ENCODE data around the gene SETBP1.

SETBP1 gene

GRCh38 chr18:44842588-44843412 is 162.1 kb downstream of the SETBP1 start:
- no peak for DNase-seq (ENCODE audit: low read depth)

GRCh38 chr18:44844486-44844885 is 163.8 kb downstream of the SETBP1 start:
- no peak for DNase-seq (ENCODE audit: low read depth)

GRCh38 chr18:44846450-44846849 is 165.8 kb downstream of the SETBP1 start:
- DNase-seq (ENCODE audit: low read depth) = no peak

- DNase-seq (ENCODE audit: low read depth) = no peak
Observed at GRCh38 chr18:44848644-44849335, 168.1 kb downstream of the SETBP1 start.

GRCh38 chr18:44849361-44849760 is 168.7 kb downstream of the SETBP1 start:
- no peak for DNase-seq (ENCODE audit: low read depth)

DNA sequence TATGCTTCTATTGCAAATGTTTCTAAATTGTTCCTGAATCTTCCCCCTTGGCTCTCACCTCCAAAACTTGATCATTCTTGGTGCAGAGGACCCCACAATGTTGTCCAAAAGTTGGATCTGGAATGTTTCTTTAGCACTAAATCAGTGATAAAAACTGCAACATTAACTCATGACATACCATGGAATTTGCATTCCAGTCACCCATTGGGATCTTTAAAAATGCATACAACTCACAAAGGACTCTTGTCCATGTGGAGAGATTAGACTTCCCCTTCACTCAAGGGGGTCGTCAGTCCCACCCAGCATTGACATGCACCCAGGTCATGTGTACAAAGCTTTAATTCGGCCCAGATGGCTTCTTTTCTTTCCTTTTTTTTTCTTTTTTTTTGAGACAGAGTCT is 169.3 kb downstream of the SETBP1 start:
- no peak for DNase-seq (ENCODE audit: low read depth)

GRCh38 chr18:44851856-44852621 is 171.4 kb downstream of the SETBP1 start:
- DNase-seq (ENCODE audit: low read depth) = no peak

DNA sequence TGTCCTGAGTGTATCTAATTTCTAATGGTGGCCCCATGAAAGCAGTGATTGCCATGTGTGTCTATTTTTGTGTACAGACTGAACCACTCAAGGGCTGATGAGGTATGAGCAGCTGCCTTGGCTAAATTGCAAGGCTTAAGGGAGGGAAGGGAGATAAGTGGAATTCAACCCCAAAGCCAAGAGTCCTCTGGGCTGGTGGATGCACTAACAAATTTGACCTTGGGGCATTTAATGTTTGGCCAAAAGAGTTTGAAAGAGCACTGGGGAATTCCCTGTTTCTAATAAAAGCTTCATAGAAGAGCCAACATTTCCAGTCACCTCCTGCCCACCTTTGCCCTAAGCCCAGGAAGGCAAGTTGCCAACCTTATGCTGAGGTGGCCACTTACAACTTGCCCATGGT is 172.1 kb downstream of the SETBP1 start:
- no peak for DNase-seq (ENCODE audit: low read depth)

DNA sequence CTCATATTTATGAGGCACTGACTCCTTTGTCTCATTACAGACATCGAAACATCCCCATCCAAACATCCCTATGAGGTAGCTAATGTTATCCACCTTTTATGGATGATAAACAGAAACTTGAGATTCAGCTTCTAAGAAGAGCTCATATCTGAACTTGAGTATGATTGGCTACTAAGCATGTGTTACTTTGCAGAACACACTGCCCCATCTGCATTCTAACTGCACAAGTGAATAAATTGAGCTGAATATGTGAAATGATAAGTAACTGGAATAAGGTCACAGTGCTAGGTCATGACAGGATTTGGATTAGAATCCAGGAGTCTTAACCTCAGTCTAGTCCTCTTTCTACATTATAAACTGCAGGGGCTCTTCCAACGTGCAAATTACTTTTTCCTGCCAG is 172.7 kb downstream of the SETBP1 start:
- DNase-seq (ENCODE audit: low read depth) = no peak

GRCh38 chr18:44855681-44856080 is 175.0 kb downstream of the SETBP1 start:
- DNase-seq (ENCODE audit: low read depth) = no peak

GRCh38 chr18:44856157-44856556 is 175.5 kb downstream of the SETBP1 start:
- DNase-seq (ENCODE audit: low read depth) = no peak

DNA sequence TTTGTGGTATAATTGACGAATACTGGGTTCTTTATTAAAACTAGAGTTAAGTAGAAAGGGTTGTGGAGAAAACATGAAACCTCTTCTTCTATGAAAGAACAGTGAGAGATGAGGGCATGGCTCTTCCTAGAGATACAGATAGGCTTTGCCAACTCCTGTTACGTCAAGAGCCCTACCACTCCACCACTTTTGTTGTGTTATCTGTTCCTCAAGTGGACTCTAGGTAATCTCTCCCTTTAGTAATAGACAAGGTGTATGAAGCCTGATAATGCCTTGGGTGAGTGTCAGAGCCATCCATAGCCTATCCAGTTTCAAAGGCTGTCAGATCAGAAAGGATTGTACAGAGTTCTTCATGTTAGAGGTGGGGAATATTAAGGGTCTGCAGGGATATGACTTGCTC is 176.4 kb downstream of the SETBP1 start:
- DNase-seq (ENCODE audit: low read depth) = no peak

DNA sequence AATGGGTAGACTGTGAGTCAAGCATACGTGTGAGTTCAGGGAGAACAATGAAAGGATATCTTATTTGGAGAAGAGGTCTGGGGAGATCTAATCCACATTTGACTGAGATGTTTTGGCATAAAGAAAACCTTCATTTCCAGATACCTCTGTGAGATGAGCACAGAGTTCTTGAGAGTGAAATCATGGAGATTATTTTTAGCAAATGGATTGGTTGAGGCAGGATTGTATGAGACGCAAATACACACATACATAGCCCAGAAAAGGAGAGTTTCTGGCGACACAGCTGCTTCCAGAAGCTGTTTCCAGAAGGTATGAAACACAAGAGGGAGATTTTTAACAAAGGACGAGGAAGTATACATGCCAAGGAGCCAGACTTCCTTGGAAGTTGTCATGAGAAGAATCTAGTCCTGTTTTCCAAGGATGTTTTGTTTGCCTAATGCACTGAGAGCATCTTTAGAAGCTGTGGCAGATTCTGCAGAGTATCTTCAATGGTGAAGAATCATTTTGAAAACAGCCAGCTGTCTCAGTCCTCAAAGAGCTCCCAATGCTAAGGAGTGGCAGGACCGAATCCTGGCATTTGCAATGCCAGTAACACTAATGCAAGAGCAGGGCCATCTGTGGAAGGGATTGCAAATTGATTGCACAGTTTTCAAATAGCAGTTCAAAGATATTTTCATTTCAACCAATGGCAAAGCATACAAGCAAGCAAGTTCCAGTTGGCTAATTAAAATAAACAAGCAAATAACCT is 177.2 kb downstream of the SETBP1 start:
- no peak for DNase-seq (ENCODE audit: low read depth)

DNA sequence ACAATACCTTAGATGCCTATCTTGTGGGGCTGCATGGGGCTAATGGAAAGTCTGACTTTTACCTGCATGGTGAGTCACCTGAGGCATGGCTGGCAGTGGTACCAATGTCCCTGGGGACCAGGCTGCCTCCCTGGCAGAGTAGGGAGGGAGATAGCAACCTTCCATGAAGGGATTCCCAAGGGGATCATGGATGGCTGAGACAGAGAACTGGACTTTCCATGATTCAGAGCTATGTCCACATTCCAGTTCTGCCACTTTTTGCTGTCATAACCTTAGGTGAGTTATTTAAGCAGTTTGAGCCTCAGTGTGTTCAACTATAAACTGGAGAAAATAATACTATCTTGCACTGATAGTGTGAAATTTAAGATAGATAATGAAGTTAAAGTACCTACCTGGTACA is 178.6 kb downstream of the SETBP1 start:
- no peak for DNase-seq (ENCODE audit: low read depth)

- no peak for DNase-seq (ENCODE audit: low read depth)
Observed at GRCh38 chr18:44859751-44860439, 179.2 kb downstream of the SETBP1 start.

DNA sequence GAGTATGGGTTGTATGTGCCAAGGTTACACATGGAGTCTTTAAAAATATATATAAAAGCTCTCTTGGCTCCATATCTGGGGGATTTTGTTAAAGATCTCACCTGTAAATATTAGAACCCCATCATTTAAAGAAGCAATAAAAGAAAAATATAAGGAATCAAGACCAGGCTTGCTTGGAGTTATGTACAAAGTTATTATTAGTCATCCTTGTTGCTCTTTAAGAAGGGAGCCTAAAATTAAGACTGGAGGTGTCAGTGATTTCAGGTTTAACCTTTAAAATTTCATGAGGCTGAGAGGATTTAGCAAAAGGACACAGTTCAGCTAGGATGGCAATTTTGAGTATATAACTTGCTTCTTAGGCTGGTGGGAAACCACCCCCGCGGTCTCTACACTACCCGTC is 181.4 kb downstream of the SETBP1 start:
- no peak for DNase-seq (ENCODE audit: low read depth)

DNA sequence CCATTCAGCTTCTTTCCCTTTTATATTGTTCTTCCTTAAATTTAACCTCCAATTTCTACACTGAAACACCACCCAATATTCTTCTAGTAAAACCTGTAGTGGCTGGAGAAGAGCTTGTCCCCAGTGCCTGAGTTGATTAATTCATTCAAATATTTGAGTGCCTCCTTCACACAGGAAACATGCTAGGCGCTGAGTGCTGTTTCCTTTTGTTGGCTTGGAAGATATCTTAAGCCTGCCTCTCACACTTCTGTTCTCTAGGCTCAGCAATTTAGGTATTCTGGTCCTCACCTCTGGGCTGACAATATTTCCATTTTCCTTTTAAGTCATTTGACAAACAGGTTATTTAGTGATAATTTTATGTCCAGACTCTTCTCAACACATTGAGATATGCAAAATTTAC is 185.4 kb downstream of the SETBP1 start:
- no peak for DNase-seq (ENCODE audit: low read depth)

- no peak for DNase-seq (ENCODE audit: low read depth)
Observed at GRCh38 chr18:44869533-44869932, 188.8 kb downstream of the SETBP1 start.

DNA sequence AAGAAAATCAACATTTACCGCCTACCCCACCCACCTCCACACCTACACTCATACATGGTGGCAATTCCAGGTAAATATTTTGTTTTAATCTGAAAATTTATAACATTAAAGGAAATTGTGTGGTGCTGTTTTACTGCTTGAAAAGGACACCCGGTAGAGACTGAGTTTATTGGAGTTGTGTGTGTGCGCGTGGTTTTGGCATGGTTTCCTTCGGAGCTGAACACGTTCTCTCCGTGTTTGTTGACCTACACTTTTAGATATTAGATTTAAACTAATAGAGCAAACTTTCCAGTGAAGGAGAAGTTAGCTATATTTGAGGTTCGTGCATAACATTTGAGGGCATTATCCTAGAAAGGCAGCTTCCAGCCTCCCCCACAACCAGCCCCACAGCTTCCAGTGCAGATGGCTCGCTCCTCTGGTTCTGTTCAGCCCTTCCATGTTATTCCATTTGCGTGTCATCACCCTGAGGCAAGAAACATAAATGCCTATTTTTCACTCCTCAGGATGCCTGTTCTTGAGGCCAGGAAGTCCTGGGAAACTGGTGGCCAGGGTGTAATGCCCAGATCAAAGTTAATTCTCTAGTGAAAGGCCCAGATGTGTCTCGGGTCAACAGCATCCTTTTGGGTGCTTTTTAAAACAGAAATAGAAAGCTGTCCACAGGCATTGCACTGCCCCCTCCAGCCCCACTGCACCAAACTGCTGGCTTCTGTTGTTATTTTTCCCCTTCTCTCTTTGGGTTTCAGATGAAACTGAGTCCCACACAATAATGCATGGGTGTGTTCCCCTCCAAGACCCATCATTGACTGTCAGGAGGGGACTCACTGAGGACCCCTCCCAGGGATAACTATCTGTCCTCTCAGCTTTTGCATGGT is 190.2 kb downstream of the SETBP1 start:
- DNase-seq (ENCODE audit: low read depth) = no peak

DNA sequence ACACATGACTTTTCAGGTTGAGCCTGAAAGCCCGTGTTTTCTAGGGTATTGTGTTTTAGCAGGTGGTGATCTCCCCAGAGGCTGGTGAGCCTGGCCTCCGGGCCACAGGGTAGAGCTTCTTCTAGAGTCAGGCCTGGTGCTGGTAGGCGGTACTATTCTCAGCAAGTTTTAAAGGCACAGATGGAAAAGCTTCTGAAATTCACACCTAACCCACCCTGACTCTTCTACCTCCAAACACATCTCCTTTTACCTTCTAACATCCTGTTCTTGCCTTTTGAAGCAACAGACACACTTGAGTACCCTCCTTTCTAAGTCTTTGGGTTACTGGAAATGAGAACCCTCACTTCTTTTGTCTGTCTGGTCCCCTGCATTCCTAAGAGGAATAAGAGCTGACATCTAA is 191.1 kb downstream of the SETBP1 start:
- no peak for DNase-seq (ENCODE audit: low read depth)

- no peak for DNase-seq (ENCODE audit: low read depth)
Observed at GRCh38 chr18:44876024-44876423, 195.3 kb downstream of the SETBP1 start.
